GM06990 (cell line): ENCODE measurements around the gene TPM1.

Source experiments
- DNase-seq: peaks from one replicate; pipeline ENCODE4 v3.0.0-alpha.2; 2011; ENCODE audit not compliant: insufficient read length; ENCODE audit errors: extremely low read depth
- H3K27me3 ChIP-seq: replicated peaks from 2 replicates; pipeline ENCODE4 v1.6.0; 2011; ENCODE audit warnings: low read length; ENCODE audit not compliant: control insufficient read depth, insufficient read depth
- H3K36me3 ChIP-seq: 2 replicates; pipeline ENCODE4 v1.5.1; 2011; ENCODE audit warnings: low read length; ENCODE audit not compliant: control insufficient read depth, insufficient read depth
- H3K4me3 ChIP-seq: replicated peaks from 2 replicates; pipeline ENCODE4 v1.5.1; 2011; ENCODE audit warnings: low read depth, mild to moderate bottlenecking, control low read depth, low read length
- TF ChIP-seq, protein P1 (sequence below): IDR thresholded peaks from 2 replicates; pipeline ENCODE4 v1.5.1; 2011; ENCODE audit warnings: low read length, control low read depth, mild to moderate bottlenecking, inconsistent platforms; ENCODE audit not compliant: insufficient read depth, poor library complexity, severe bottlenecking

TPM1 gene

DNA sequence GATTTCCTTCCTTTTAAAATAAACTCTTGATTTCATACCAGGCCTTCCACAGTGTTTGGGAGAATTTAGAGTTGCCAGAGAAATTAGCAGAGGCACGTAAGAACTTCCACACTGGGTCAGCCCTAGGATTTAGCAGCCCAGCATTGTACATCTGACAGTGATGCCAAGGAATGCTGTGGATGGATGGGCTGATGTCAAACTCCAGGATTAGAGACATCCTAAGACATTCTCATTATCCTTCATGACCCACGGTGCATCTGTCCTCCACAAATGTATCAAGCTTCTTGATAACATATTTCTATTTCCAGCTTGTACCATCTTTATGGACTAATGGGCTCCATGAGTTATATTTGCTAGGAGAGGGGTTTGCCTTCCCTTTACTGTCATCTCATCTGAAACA, 8.0 kb upstream of the TPM1 start:
- Histone ChIP-seq H3K4me3 (no peak overlapping the region), H3K36me3 (no peaks in the 10 kb centered on the region), H3K27me3 (no peaks in the 10 kb centered on the region; the same call in 1 of the 2 replicates)
- no peak for DNase-seq
- TF ChIP-seq, protein P1, sequence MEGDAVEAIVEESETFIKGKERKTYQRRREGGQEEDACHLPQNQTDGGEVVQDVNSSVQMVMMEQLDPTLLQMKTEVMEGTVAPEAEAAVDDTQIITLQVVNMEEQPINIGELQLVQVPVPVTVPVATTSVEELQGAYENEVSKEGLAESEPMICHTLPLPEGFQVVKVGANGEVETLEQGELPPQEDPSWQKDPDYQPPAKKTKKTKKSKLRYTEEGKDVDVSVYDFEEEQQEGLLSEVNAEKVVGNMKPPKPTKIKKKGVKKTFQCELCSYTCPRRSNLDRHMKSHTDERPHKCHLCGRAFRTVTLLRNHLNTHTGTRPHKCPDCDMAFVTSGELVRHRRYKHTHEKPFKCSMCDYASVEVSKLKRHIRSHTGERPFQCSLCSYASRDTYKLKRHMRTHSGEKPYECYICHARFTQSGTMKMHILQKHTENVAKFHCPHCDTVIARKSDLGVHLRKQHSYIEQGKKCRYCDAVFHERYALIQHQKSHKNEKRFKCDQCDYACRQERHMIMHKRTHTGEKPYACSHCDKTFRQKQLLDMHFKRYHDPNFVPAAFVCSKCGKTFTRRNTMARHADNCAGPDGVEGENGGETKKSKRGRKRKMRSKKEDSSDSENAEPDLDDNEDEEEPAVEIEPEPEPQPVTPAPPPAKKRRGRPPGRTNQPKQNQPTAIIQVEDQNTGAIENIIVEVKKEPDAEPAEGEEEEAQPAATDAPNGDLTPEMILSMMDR, result no peak

DNA sequence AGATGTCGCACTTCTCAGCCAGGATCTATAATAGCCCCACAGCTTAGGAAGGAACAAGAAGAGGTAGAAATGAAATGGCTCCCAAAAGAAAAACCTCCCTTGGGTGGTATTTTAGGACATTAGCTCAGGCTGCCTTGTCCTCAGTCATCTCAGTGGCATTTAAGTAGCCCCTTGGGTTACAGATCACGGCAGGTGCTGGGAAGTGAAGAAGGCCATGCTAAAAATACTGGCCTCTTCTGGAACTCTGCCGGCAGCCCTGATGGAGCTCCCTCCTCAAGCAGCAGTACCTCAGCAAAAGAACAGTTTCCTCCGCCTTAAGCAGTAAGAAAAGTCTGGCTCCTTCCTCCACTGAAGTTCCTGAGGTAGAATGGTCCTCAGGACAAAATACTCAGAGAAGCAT, 7.3 kb upstream of the TPM1 start:
- Histone ChIP-seq H3K27me3 (no peaks in the 10 kb centered on the region; the same call in 1 of the 2 replicates), H3K36me3 (no peaks in the 10 kb centered on the region), H3K4me3 (no peak overlapping the region)
- TF ChIP-seq, protein P1, result no peak
- DNase-seq, result no peak

DNA sequence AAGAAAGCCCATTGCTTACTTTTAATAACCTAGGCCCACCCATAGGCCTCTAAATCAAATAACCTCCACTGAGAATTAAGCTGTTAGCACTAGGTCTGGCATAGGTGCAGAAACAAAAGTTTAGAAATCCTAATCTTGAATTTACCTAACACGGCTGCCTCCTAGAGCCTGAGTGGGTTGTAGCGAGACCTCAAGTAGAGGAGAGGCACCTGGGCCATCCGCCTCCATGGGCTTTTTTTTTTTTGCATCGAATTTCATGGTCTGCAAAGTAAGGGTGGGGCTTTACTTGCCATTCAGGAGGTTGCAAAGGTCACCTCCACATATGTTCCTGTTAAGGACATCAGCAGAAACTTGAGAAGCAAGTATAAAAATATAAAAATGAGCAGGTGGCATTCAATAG, 6.6 kb upstream of the TPM1 start:
- no peak for DNase-seq
- TF ChIP-seq, protein P1, result no peak
- Histone ChIP-seq H3K27me3 (no peaks in the 10 kb centered on the region; the same call in 1 of the 2 replicates), H3K4me3 (no peak overlapping the region), H3K36me3 (no peaks in the 10 kb centered on the region)

DNA sequence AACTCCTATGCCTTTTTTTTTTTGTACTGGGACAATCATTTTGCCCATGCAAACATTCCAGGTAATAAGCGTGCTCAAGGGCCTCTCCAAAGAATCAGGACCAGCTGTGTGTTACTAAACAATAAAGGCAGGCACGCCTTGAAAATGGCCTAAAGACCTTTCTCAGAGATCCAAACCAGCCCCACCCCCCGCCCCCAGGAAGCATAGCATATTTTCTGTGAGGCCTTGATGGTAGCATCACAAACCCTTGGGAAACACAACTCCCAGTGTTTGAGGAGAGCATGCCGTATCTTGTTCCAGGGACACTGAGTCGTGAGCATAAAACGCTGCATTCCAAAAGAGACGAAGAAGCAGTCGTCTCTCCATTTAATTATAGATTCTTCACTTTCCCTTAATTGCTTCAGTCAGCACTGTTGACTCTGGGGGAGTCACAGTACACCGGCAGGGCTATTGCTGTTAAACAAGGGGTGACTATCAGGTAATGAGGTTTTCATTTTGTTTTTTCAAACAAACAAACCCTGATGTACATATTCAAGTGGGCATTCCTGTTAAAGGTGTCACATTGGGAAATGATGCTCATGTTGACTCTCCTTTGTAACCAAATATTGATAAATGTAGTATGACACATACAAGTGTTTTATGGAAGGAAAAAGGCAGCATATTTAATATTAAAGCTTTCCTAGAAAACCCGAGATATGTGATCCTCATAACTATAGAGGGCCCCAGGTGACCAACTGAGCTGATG, 4.4 kb upstream of the TPM1 start:
- Histone ChIP-seq H3K4me3 (no peak overlapping the region), H3K27me3 (peaks cover 1% of the 10 kb centered on the region; the same call in 1 of the 2 replicates), H3K36me3 (no peaks in the 10 kb centered on the region)
- no peak for DNase-seq
- TF ChIP-seq, protein P1, result no peak

DNA sequence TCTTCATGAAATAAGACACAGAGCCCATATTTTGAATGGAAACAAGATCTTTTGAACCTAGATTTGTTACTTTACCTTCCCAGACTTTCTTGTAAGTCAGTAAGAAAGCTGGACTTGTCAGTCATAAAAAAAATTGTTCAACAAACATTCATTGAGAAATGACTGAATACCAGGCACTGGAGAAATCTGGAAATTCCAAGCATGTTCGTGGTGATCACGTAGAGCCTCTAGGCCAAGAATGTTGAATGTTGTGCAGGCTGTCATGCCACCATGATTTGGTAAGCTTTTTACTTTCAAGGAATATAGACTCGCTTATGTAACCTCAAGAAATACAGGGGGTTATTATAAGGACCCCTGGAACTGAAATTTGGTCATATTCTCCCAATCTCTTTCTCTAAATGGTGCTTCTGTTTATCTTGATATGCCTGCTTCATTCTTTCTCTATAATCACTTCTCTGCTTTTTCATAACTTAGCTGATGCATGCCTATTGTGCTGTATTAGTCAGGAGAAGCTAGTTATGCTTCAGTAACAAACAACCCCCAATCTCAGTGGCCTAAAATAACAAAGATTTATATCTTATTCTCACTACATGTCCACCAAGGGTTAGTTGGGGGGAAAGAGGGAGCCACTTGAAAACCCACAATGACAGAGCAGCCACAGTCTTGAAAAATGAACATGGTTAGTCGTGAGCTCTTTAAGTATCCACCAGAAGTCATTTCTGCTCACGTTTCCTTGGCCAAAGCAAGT, 3.4 kb upstream of the TPM1 start:
- DNase-seq, result no peak

More for the DNA sequence above, 3.4 kb upstream of the TPM1 start:
- TF ChIP-seq, protein P1, result no peak
- Histone ChIP-seq H3K27me3 (peaks cover 1% of the 10 kb centered on the region; the same call in 1 of the 2 replicates), H3K4me3 (no peak overlapping the region), H3K36me3 (no peaks in the 10 kb centered on the region)
